ENCODE measurements around the gene SLC2A5. TPM values are rescaled to one million over a fixed set of nuclear protein-coding genes. Genes with fewer than 3 reads are reported as not detected.

Gene SLC2A5
- total and polyA plus RNA-seq, 4 donors = 4.9 to 12.9 (median 5.7) TPM

GRCh38 chr1:9079988-9080704, 10.7 kb upstream of the SLC2A5 start:
- Histone ChIP-seq H3K4me1 (ENCODE audit: control insufficient read depth, insufficient read depth, low read length) (peaks cover 7% of the 10 kb centered on the region), H3K27ac (ENCODE audit: low read depth, low read length) (no peak overlapping the region), H3K36me3 (ENCODE audit: control insufficient read depth, insufficient read depth, low read length) (no peaks in the 10 kb centered on the region), H3K9me3 (ENCODE audit: control insufficient read depth, insufficient read depth, low read length) (no peaks in the 10 kb centered on the region), H3K27me3 (ENCODE audit: control insufficient read depth, insufficient read depth, low read length) (no peaks in the 10 kb centered on the region), H3K4me3 (ENCODE audit: low read depth, low read length) (no peak overlapping the region)
- DNase-seq (ENCODE audit: low read depth in 4 of 6, low spot score in 6 of 6) = no peak
- WGBS (ENCODE audit: insufficient coverage) = 100% methylated on average over 2 of the region's 12 CpGs

DNA sequence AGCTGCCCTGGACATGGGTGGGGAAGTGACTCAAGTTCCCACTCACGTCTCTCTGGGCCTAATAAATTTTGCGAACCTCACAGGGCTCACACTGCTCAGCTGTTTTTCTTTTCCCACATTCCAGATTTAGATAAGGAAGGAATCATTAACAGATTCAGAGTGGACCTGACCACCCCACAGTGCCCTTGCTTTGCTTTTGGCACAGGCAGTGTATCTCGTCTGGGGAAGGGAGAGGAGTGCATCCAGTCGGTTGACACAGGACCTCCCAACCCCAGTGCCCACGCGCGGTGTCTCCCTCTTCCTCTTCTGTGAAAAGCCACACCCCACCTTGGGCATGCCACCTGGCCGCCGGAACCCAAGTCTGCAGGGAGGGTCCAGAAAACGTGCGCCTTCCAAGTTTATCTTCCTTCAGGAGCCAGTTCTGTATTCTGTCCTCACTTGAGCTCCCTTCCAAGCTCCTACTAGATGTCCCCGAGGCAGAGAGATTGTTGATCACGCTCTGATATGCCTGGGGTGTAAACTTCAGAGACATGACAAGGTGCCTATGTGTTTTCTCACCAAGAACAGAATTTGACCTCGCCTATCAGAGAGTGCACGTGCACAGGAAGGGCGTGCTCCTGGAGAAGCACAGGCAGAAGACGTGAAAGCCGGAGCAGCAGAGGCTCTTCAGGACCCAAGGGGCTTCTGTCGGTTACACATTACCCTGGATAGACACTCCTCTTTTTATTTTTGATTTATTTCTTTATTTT, 9.5 kb upstream of the SLC2A5 start:
- no peak for DNase-seq (ENCODE audit: low read depth in 4 of 6, low spot score in 6 of 6)
- Histone ChIP-seq H3K4me3 (ENCODE audit: low read depth, low read length) (no peak overlapping the region), H3K27ac (ENCODE audit: low read depth, low read length) (no peak overlapping the region), H3K36me3 (ENCODE audit: control insufficient read depth, insufficient read depth, low read length) (no peaks in the 10 kb centered on the region), H3K27me3 (ENCODE audit: control insufficient read depth, insufficient read depth, low read length) (no peaks in the 10 kb centered on the region), H3K4me1 (ENCODE audit: control insufficient read depth, insufficient read depth, low read length) (no peaks in the 10 kb centered on the region), H3K9me3 (ENCODE audit: control insufficient read depth, insufficient read depth, low read length) (no peaks in the 10 kb centered on the region)
- 90% methylated on average over 13 of the region's 19 CpGs for whole genome bisulfite sequencing (ENCODE audit: insufficient coverage)

DNA sequence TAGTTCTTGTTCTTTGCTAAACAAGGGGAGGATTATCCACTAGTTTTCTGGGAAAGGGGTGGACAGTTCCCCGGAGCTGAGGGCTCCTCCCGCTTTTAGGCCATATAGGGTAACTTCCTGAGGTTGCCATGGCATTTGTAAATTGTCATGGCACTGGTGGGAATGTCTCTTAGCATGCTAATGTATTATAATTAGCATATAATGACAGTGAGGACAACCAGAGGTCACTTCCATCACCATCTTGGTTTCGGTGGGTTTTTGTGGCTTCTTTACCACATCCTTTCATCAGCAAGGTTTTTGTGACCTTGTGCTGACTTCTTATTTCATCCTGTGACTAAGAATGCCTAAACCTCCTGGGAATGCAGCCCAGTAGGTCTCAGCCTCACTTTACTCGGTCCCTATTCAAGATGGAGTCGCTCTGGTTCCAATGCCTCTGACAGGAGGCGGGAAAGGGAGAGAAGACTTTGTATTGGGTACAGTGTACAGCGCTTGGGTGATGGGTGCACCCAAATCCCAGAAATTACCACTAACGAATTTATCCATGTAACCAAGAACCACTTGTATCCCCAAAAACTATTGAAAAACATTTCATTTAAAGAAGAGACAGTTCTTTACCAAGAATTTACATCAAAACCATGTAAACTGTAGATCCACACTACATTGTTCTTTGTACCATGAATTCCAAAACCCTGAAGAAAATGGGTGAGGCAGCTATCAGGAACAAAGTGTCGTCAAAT, 8.7 kb upstream of the SLC2A5 start:
- H3K27ac ChIP-seq (ENCODE audit: low read depth, low read length) = no peak overlapping the region
- 51% methylated on average over 2 of the region's 9 CpGs for WGBS (ENCODE audit: insufficient coverage)
- no peak for DNase-seq (ENCODE audit: low read depth in 4 of 6, low spot score in 6 of 6)
- no peaks in the 10 kb centered on the region for H3K9me3 ChIP-seq (ENCODE audit: control insufficient read depth, insufficient read depth, low read length)
- H3K4me1 ChIP-seq (ENCODE audit: control insufficient read depth, insufficient read depth, low read length) = no peaks in the 10 kb centered on the region
- H3K4me3 ChIP-seq (ENCODE audit: low read depth, low read length) = no peak overlapping the region
- no peaks in the 10 kb centered on the region for H3K27me3 ChIP-seq (ENCODE audit: control insufficient read depth, insufficient read depth, low read length)
- no peaks in the 10 kb centered on the region for H3K36me3 ChIP-seq (ENCODE audit: control insufficient read depth, insufficient read depth, low read length)

- Histone ChIP-seq H3K9me3 (ENCODE audit: control insufficient read depth, insufficient read depth, low read length) (no peaks in the 10 kb centered on the region), H3K27ac (ENCODE audit: low read depth, low read length) (no peak overlapping the region), H3K4me3 (ENCODE audit: low read depth, low read length) (no peak overlapping the region), H3K4me1 (ENCODE audit: control insufficient read depth, insufficient read depth, low read length) (peaks cover 15% of the 10 kb centered on the region), H3K36me3 (ENCODE audit: control insufficient read depth, insufficient read depth, low read length) (no peaks in the 10 kb centered on the region), H3K27me3 (ENCODE audit: control insufficient read depth, insufficient read depth, low read length) (no peaks in the 10 kb centered on the region)
- WGBS (ENCODE audit: insufficient coverage) = 34% methylated on average over 5 of the region's 5 CpGs
- DNase-seq (ENCODE audit: low read depth in 4 of 6, low spot score in 6 of 6) = peak in 1 of 6 donors; percentile 54
These were observed 5.6 kb upstream of the SLC2A5 start for GRCh38 chr1:9075022-9075421.

DNA sequence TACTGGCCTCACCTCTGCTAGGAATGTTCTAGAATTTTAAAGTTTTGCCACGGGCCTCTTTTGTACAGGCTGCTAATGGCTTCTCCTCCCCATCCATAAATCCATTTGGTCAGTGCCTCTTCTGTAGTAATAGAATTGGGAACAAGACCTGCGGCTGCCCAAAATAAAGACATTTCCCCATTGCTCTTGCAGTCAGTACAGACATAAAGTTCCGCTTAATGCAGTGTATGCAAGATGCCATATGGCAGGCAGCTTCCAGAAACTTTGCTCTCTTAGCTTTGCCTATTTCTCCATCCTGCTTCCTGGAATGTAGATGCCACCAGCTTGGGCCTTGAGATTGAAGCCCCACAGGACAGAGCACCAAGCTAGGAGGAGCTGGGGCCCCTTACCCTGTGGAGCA, 3.7 kb upstream of the SLC2A5 start:
- Histone ChIP-seq H3K9me3 (ENCODE audit: control insufficient read depth, insufficient read depth, low read length) (no peaks in the 10 kb centered on the region), H3K36me3 (ENCODE audit: control insufficient read depth, insufficient read depth, low read length) (no peaks in the 10 kb centered on the region), H3K27ac (ENCODE audit: low read depth, low read length) (no peak overlapping the region), H3K4me1 (ENCODE audit: control insufficient read depth, insufficient read depth, low read length) (peaks cover 25% of the 10 kb centered on the region), H3K4me3 (ENCODE audit: low read depth, low read length) (no peak overlapping the region), H3K27me3 (ENCODE audit: control insufficient read depth, insufficient read depth, low read length) (no peaks in the 10 kb centered on the region)
- 100% methylated on average over 1 of the region's 3 CpGs for WGBS (ENCODE audit: insufficient coverage)
- no peak for DNase-seq (ENCODE audit: low read depth in 4 of 6, low spot score in 6 of 6)

- Histone ChIP-seq H3K4me1 (ENCODE audit: control insufficient read depth, insufficient read depth, low read length) (peaks cover 28% of the 10 kb centered on the region), H3K4me3 (ENCODE audit: low read depth, low read length) (no peak overlapping the region), H3K27me3 (ENCODE audit: control insufficient read depth, insufficient read depth, low read length) (no peaks in the 10 kb centered on the region), H3K27ac (ENCODE audit: low read depth, low read length) (no peak overlapping the region), H3K36me3 (ENCODE audit: control insufficient read depth, insufficient read depth, low read length) (no peaks in the 10 kb centered on the region), H3K9me3 (ENCODE audit: control insufficient read depth, insufficient read depth, low read length) (no peaks in the 10 kb centered on the region)
- WGBS (ENCODE audit: insufficient coverage) = 87% methylated on average over 36 of the region's 50 CpGs
- DNase-seq (ENCODE audit: low read depth in 4 of 6, low spot score in 6 of 6) = no peak
These were observed 2.3 kb upstream of the SLC2A5 start for GRCh38 chr1:9071554-9072235.

- no peaks in the 10 kb centered on the region for H3K36me3 ChIP-seq (ENCODE audit: control insufficient read depth, insufficient read depth, low read length)
- DNase-seq (ENCODE audit: low read depth in 4 of 6, low spot score in 6 of 6) = peak in 2 of 6 donors; percentile 45 to 64
- H3K27me3 ChIP-seq (ENCODE audit: control insufficient read depth, insufficient read depth, low read length) = no peaks in the 10 kb centered on the region
- 46% methylated on average over 2 of the region's 7 CpGs for WGBS (ENCODE audit: insufficient coverage)
- no peaks in the 10 kb centered on the region for H3K9me3 ChIP-seq (ENCODE audit: control insufficient read depth, insufficient read depth, low read length)
- peaks cover 29% of the 10 kb centered on the region for H3K4me1 ChIP-seq (ENCODE audit: control insufficient read depth, insufficient read depth, low read length)
- H3K4me3 ChIP-seq (ENCODE audit: low read depth, low read length) = no peak overlapping the region
- no peak overlapping the region for H3K27ac ChIP-seq (ENCODE audit: low read depth, low read length)
These were observed 1.1 kb upstream of the SLC2A5 start for GRCh38 chr1:9070486-9070885.

DNA sequence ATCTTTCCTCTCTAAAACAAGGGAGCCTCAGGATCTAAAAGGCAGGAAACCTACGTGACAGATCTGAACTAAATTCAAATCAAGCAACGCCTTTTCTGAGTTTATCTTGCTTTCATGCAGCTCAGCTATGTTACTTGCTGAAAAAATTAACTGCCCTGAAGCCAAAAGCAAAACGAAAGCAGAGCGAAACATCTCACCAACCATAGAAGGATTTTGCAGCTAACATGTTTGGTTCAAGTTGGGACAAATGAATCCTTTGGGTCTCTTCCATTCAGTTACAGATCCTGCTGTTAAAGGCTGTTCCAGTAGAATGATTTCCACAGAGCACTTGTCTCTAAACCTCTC, 482 bp downstream of the SLC2A5 start:
- Histone ChIP-seq H3K36me3 (ENCODE audit: control insufficient read depth, insufficient read depth, low read length) (no peaks in the 10 kb centered on the region), H3K4me1 (ENCODE audit: control insufficient read depth, insufficient read depth, low read length) (peaks cover 35% of the 10 kb centered on the region), H3K4me3 (ENCODE audit: low read depth, low read length) (no peak overlapping the region), H3K27ac (ENCODE audit: low read depth, low read length) (peak overlapping the region; percentile 52), H3K9me3 (ENCODE audit: control insufficient read depth, insufficient read depth, low read length) (no peaks in the 10 kb centered on the region), H3K27me3 (ENCODE audit: control insufficient read depth, insufficient read depth, low read length) (no peaks in the 10 kb centered on the region)
- DNase-seq (ENCODE audit: low read depth in 4 of 6, low spot score in 6 of 6) = peak in 1 of 6 donors; percentile 70
- 39% methylated on average over 2 of the region's 4 CpGs for WGBS (ENCODE audit: insufficient coverage)

- no peak for DNase-seq (ENCODE audit: low read depth in 4 of 6, low spot score in 6 of 6)
- H3K4me1 ChIP-seq (ENCODE audit: control insufficient read depth, insufficient read depth, low read length) = peaks cover 35% of the 10 kb centered on the region
- no peaks in the 10 kb centered on the region for H3K9me3 ChIP-seq (ENCODE audit: control insufficient read depth, insufficient read depth, low read length)
- no peak overlapping the region for H3K4me3 ChIP-seq (ENCODE audit: low read depth, low read length)
- H3K36me3 ChIP-seq (ENCODE audit: control insufficient read depth, insufficient read depth, low read length) = no peaks in the 10 kb centered on the region
- 87% methylated on average over 14 of the region's 24 CpGs for WGBS (ENCODE audit: insufficient coverage)
- H3K27ac ChIP-seq (ENCODE audit: low read depth, low read length) = no peak overlapping the region
- no peaks in the 10 kb centered on the region for H3K27me3 ChIP-seq (ENCODE audit: control insufficient read depth, insufficient read depth, low read length)
These were observed 2.3 kb downstream of the SLC2A5 start for GRCh38 chr1:9066945-9067807.

Data from spinal cord (tissue), 10 donors.